H9 (cell line): ENCODE results near the gene IRF1. TPM values are rescaled to one million over a fixed set of nuclear protein-coding genes. Genes with fewer than 3 reads are reported as not detected.

ENCODE experiments used
- DNase-seq: peaks from one replicate; pipeline ENCODE4 v3.0.0-alpha.2; 2017
- H2AFZ ChIP-seq: one replicate; pipeline ENCODE4 v1.6.1; 2013; ENCODE audit warnings: mild to moderate bottlenecking, low read length, control low read depth, moderate library complexity
- H2AK5ac ChIP-seq: 2 replicates; pipeline ENCODE4 v1.6.1; 2013; ENCODE audit warnings: low read length, control low read depth, mixed read lengths; ENCODE audit not compliant: insufficient read length
- H2BK120ac ChIP-seq: one replicate; pipeline ENCODE4 v1.6.1; 2013; ENCODE audit warnings: low read depth, mild to moderate bottlenecking, low read length, control low read depth, inconsistent platforms; ENCODE audit not compliant: poor library complexity, severe bottlenecking
- H2BK12ac ChIP-seq: 2 replicates; pipeline ENCODE4 v1.6.1; 2013; ENCODE audit warnings: low read length, control low read depth, mixed read lengths, low read depth; ENCODE audit not compliant: insufficient read length
- H2BK15ac ChIP-seq: 2 replicates; pipeline ENCODE4 v1.6.1; 2013; ENCODE audit warnings: low read depth, low read length, control low read depth
- H2BK20ac ChIP-seq: one replicate; pipeline ENCODE4 v1.6.1; 2013; ENCODE audit warnings: low read depth, mild to moderate bottlenecking, low read length, control low read depth, inconsistent platforms; ENCODE audit not compliant: poor library complexity, severe bottlenecking
- H2BK5ac ChIP-seq: 2 replicates; pipeline ENCODE4 v1.6.1; 2013; ENCODE audit warnings: low read length, control low read depth, mixed read lengths; ENCODE audit not compliant: insufficient read length
- H3K14ac ChIP-seq: 2 replicates; pipeline ENCODE4 v1.6.1; 2013; ENCODE audit warnings: low read length, control low read depth; ENCODE audit not compliant: insufficient read depth
- H3K18ac ChIP-seq: 2 replicates; pipeline ENCODE4 v1.6.1; 2013; ENCODE audit warnings: low read depth, mild to moderate bottlenecking, mixed read lengths, low read length, control low read depth; ENCODE audit not compliant: insufficient read length
- H3K23ac ChIP-seq: 2 replicates; pipeline ENCODE4 v1.6.1; 2013; ENCODE audit warnings: low read length, control low read depth, mixed read lengths, low read depth; ENCODE audit not compliant: insufficient read length
- H3K23me2 ChIP-seq: 2 replicates; pipeline ENCODE4 v1.6.1; 2013; ENCODE audit warnings: low read depth, mild to moderate bottlenecking, mixed read lengths, low read length, control low read depth; ENCODE audit not compliant: insufficient read length, poor library complexity, severe bottlenecking
- H3K27ac ChIP-seq: 2 replicates; pipeline ENCODE4 v1.5.1; 2013; ENCODE audit warnings: low read length, control low read depth, mixed read lengths, low read depth; ENCODE audit not compliant: insufficient read length
- H3K27me3 ChIP-seq: 2 replicates; pipeline ENCODE4 v1.6.1; 2013; ENCODE audit warnings: low read length, control low read depth, inconsistent platforms; ENCODE audit not compliant: insufficient read depth
- H3K4ac ChIP-seq: 2 replicates; pipeline ENCODE4 v1.6.1; 2013; ENCODE audit warnings: low read depth, mild to moderate bottlenecking, control low read depth, inconsistent platforms, low read length, moderate library complexity
- H3K4me1 ChIP-seq: 2 replicates; pipeline ENCODE4 v1.6.1; 2013; ENCODE audit warnings: low read length, control low read depth, inconsistent platforms; ENCODE audit not compliant: insufficient read depth
- H3K4me2 ChIP-seq: 2 replicates; pipeline ENCODE4 v1.6.1; 2013; ENCODE audit warnings: low read length, control low read depth, mixed read lengths; ENCODE audit not compliant: insufficient read length, insufficient read depth
- H3K56ac ChIP-seq: 2 replicates; pipeline ENCODE4 v1.6.1; 2013; ENCODE audit warnings: low read depth, mild to moderate bottlenecking, mixed read lengths, low read length, control low read depth; ENCODE audit not compliant: insufficient read length
- H3K79me1 ChIP-seq: 2 replicates; pipeline ENCODE4 v1.6.1; 2013; ENCODE audit warnings: low read depth, mild to moderate bottlenecking, moderate library complexity, low read length, control low read depth, inconsistent platforms; ENCODE audit not compliant: insufficient read depth, poor library complexity, severe bottlenecking
- H3K79me2 ChIP-seq: 2 replicates; pipeline ENCODE4 v1.6.1; 2013; ENCODE audit warnings: low read length, control low read depth, inconsistent platforms; ENCODE audit not compliant: insufficient read depth
- H3K9ac ChIP-seq: 2 replicates; pipeline ENCODE4 v1.6.1; 2013; ENCODE audit warnings: low read length, control low read depth, mixed read lengths; ENCODE audit not compliant: insufficient read length; ENCODE audit errors: extremely low read depth
- H3K9me3 ChIP-seq: one replicate; pipeline ENCODE4 v1.6.1; 2013; ENCODE audit warnings: low read depth, low read length, inconsistent platforms; ENCODE audit not compliant: control insufficient read depth
- H3T11ph ChIP-seq: one replicate; pipeline ENCODE4 v1.6.1; 2013; ENCODE audit warnings: mild to moderate bottlenecking, low read length, control low read depth, inconsistent platforms
- H4K20me1 ChIP-seq: one replicate; pipeline ENCODE4 v1.6.1; 2013; ENCODE audit not compliant: control insufficient read depth, insufficient read length, insufficient read depth
- H4K5ac ChIP-seq: 2 replicates; pipeline ENCODE4 v1.6.1; 2013; ENCODE audit warnings: low read depth, mild to moderate bottlenecking, mixed read lengths, low read length, control low read depth; ENCODE audit not compliant: insufficient read length
- H4K8ac ChIP-seq: replicated peaks from 2 replicates; pipeline ENCODE4 v1.6.1; 2013; ENCODE audit warnings: low read length, control low read depth, mixed read lengths, low read depth; ENCODE audit not compliant: insufficient read length
- H4K91ac ChIP-seq: 2 replicates; pipeline ENCODE4 v1.6.1; 2013; ENCODE audit warnings: low read depth, mild to moderate bottlenecking, moderate library complexity, mixed read lengths, low read length, control low read depth; ENCODE audit not compliant: insufficient read length
- H3K27ac Mint-ChIP-seq, 3 experiments: 2 replicates in 2 of 3; 3 replicates in 1 of 3; pipeline ENCODE4 v1.8.0; 2020 to 2021; ENCODE audit warnings: mixed read lengths in 3 of 3, mild to moderate bottlenecking in 1 of 3, moderate library complexity in 1 of 3
- H3K27me3 Mint-ChIP-seq: 2 replicates; pipeline ENCODE4 v1.8.0; 2021; ENCODE audit warnings: low read depth, mild to moderate bottlenecking, moderate library complexity, mixed read lengths
- H3K36me3 Mint-ChIP-seq, 3 experiments: 2 replicates in 2 of 3; 3 replicates in 1 of 3; pipeline ENCODE4 v1.8.0; 2020 to 2021; ENCODE audit warnings: low read depth in 3 of 3, mixed read lengths in 3 of 3; ENCODE audit not compliant: insufficient read depth in 1 of 3
- H3K4me1 Mint-ChIP-seq, 2 experiments: 2 replicates each; pipeline ENCODE4 v1.8.0; 2020; ENCODE audit warnings: mixed read lengths in 2 of 2
- H3K4me3 Mint-ChIP-seq, 2 experiments: 2 replicates in 1 of 2; 3 replicates in 1 of 2; pipeline ENCODE4 v1.8.0; 2020 to 2021; ENCODE audit warnings: mild to moderate bottlenecking in 2 of 2, mixed read lengths in 2 of 2, moderate library complexity in 1 of 2
- H3K9me3 Mint-ChIP-seq, 2 experiments: 2 replicates in 1 of 2; 3 replicates in 1 of 2; pipeline ENCODE4 v1.8.0; 2020; ENCODE audit warnings: mild to moderate bottlenecking in 2 of 2, mixed read lengths in 2 of 2, moderate library complexity in 1 of 2
- CTCF ChIP-seq: fragments of 200-600 bp; sonication (generic); conservative IDR thresholded peaks from 3 replicates; pipeline ENCODE4 v1.8.0; 2021; ENCODE audit warnings: antibody characterized with exemption, mild to moderate bottlenecking
- WGBS: extraction: QIAGEN DNeasy Blood & Tissue Kit; methylation state at CpG from one replicate; pipeline ENCODE4 v1.1.7; 2013; ENCODE audit warnings: missing lambda C conversion rate, low lambda C conversion rate, mixed read lengths; ENCODE audit not compliant: insufficient read length; ENCODE audit errors: extremely low coverage; 5-methylcytosine and 5-hydroxymethylcytosine counted together
- total RNA-seq: library from RNA; stranded (reverse); gene quantifications from 2 replicates; pipeline ENCODE4 v1.2.1, GENCODE V29; 2021

IRF1 gene
- total RNA-seq, 1 experiment from 2014 or later: 8.7 TPM

DNA sequence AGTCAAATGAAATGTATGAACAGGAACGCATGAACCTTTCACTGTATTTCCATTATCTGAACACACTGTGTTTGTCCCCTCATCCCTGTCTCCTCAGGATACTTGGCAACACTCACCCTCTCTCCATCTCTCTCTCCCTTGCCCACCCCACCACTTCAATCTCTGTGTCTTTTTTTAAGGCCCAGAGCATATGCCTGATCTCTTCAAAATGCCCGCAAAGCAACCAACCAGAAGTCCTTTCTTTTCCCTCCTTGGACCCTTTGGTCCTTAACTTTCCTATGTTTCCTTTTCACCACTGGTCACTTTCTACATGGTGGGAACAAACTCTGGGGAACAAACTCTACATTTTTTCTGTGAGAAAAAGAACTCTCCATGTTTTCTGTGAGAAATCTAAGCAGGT is 3.2 kb upstream of the IRF1 start:
- Histone ChIP-seq H3K23ac (no peak overlapping the region), H3K4me2 (no peak overlapping the region), H2BK15ac (no peak overlapping the region), H2BK20ac (no peak overlapping the region), H2BK120ac (no peak overlapping the region), H4K5ac (no peak overlapping the region), H3K27me3 (no peaks in the 10 kb centered on the region; the same call in 1 of the 2 replicates), H2BK5ac (no peak overlapping the region), H3K23me2 (peaks cover 25% of the 10 kb centered on the region), H3K9ac (no peak overlapping the region), H3K79me2 (no peaks in the 10 kb centered on the region; the same call in 1 of the 2 replicates), H3K27ac (no peak overlapping the region), H3K9me3 (no peaks in the 10 kb centered on the region), H2BK12ac (no peak overlapping the region), H4K91ac (no peak overlapping the region), H4K8ac (no peak overlapping the region), H2AK5ac (no peak overlapping the region), H3K56ac (no peak overlapping the region), H3K79me1 (no peaks in the 10 kb centered on the region), H3T11ph (no peak overlapping the region), H4K20me1 (no peaks in the 10 kb centered on the region), H3K18ac (no peak overlapping the region), H3K4me1 (0 out of 2 replicates have a peak, but pooled peaks cover 3% of the 10 kb centered on the region), H3K4ac (no peak overlapping the region), H3K14ac (no peak overlapping the region), H2AFZ (no peak overlapping the region)
- Mint-ChIP-seq H3K9me3 (no peaks in the 10 kb centered on the region), H3K4me3 (no peak overlapping the region), H3K27ac (no peak overlapping the region), H3K27me3 (peaks cover 31% of the 10 kb centered on the region), H3K4me1 (peaks cover 33 to 35% of the 10 kb centered on the region in 2 experiments), H3K36me3 (no peaks in the 10 kb centered on the region)
- no peak for TF ChIP-seq CTCF
- DNase-seq: no peak
- WGBS: no CpG with 5 or more reads among the region's 2 CpGs
